ENCODE results near the gene DOP1B.

DNA sequence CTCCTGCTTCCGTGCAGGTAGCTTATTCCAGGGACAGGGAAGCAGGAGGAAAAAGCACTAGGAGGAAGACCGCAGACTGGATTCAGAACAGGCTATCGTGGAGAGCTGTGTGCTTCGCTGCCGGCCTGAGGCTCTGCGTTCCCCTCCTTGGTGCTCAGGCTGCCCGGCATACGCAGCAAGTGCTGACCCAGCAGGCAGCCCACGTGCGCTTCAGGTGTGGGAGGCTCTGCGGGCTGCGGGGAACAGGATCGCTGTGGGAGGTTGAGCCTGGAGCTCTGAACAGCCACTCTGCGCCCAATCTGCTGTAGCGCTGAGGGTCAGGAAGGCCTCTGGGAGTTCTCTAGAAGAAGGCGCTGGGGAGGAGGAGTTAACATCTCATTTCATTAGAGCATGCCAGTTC lies 27.9 kb downstream of the DOP1B start:
- TF ChIP-seq, protein P1, sequence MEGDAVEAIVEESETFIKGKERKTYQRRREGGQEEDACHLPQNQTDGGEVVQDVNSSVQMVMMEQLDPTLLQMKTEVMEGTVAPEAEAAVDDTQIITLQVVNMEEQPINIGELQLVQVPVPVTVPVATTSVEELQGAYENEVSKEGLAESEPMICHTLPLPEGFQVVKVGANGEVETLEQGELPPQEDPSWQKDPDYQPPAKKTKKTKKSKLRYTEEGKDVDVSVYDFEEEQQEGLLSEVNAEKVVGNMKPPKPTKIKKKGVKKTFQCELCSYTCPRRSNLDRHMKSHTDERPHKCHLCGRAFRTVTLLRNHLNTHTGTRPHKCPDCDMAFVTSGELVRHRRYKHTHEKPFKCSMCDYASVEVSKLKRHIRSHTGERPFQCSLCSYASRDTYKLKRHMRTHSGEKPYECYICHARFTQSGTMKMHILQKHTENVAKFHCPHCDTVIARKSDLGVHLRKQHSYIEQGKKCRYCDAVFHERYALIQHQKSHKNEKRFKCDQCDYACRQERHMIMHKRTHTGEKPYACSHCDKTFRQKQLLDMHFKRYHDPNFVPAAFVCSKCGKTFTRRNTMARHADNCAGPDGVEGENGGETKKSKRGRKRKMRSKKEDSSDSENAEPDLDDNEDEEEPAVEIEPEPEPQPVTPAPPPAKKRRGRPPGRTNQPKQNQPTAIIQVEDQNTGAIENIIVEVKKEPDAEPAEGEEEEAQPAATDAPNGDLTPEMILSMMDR (conservative IDR thresholded peaks at IDR 0.05; ENCODE audit: low read depth, low read length) = no peak
- no peak for TF ChIP-seq EZH2 (IDR thresholded peaks at IDR 0.05; ENCODE audit: borderline replicate concordance, low read depth, low read length, poor library complexity, severe bottlenecking)

Data from A673 (cell line).